NCI-H82 (cell line): Measurements from ENCODE around the gene FIGN.

Experiments
- DNase-seq: peaks from one replicate; lab custom pipeline; 2025; lab: John Stamatoyannopoulos, UW

Gene FIGN

DNA sequence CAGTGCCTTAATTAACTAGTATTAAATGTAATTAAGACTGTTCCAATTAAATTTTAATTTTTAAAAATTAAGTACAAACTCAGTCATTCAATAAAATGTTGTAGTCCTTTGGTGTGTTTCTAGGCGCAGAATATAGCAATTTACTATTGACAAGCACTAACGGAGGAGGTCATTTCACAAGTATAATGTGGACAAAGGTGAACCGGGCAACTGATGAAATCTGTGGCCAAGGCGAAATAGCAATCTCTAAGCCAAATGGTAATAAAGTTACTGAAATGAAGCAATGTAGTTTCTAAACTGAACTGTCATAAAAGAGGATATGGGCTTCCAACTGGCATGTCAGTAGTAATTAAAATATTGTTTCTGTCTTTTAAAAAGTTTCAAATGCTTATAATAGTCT, 27.5 kb downstream of the FIGN start:
- DNase-seq: no peak

DNA sequence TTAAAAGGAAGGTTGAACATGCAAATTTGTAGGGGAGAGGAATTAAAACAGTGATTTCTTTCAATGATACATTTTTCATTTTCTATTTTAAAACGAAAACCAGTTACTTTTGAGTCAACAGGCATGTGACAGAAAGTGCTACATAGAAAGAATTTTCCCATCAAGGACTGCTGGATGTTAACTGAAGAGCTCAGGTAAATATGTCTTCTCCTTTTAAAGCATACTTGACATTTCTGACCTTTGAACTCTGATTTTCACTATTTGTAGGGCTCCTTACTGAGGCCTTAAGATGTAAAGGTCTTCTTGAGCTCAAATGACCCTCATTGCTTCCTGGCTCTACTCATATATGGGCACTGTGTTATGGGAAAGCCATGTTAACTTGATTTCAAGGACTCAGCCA, 32.4 kb downstream of the FIGN start:
- DNase-seq: no peak

DNA sequence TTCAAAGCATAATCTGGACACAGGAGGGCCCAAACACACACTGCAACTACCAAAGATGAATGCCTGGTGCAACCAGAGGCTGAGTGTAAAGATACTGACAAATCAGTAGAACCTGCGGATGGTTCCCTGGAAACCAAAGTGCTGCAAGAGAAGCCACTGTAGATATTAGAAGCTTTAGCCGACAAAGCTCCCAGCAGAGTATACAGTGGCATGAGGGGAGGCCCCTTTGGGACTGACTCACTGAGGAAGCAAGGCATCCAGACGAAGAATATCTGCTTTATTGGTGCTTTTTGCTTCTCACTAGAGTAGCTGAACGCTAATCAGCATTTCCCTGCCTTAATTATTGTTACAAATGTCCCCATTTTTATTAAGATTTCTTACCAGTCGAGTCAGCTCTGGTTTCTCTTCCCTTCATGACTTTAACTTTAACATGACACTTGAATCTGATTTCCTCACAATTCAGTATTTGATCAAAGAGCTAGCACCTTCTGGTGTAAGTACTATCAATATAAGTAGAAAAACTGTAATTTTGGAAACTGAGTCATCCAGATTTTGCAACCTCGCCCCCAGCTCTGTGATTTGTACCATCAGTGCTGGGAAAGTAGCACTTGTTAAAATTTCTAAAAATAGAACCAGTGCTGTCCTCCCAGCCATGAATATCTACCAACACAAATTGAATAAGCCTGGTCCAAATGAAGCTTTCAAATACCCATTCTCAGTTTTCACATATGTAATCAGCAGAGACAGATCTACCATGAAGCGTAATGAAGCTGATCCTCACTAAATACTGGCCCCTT, 34.2 kb downstream of the FIGN start:
- DNase-seq: no peak

DNA sequence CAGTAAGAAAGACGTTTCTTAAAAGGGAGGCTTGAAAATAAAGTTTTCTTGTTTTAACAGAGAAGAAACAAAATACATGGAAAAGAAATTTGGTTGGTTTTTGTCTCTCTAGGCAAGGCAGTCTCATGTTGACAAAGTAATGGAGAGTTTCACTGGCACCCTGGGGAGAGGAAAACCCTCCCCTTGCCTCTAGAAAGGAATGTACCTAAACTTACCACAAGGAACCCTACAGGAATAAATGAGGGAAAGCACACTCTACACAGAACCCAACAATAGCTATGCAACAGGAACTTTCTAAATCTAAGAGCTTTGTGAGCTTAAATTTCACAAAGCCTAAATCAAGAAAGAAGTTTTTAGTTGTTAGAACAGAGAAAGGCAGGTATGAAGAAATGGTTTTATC, 37.0 kb downstream of the FIGN start:
- DNase-seq: no peak

DNA sequence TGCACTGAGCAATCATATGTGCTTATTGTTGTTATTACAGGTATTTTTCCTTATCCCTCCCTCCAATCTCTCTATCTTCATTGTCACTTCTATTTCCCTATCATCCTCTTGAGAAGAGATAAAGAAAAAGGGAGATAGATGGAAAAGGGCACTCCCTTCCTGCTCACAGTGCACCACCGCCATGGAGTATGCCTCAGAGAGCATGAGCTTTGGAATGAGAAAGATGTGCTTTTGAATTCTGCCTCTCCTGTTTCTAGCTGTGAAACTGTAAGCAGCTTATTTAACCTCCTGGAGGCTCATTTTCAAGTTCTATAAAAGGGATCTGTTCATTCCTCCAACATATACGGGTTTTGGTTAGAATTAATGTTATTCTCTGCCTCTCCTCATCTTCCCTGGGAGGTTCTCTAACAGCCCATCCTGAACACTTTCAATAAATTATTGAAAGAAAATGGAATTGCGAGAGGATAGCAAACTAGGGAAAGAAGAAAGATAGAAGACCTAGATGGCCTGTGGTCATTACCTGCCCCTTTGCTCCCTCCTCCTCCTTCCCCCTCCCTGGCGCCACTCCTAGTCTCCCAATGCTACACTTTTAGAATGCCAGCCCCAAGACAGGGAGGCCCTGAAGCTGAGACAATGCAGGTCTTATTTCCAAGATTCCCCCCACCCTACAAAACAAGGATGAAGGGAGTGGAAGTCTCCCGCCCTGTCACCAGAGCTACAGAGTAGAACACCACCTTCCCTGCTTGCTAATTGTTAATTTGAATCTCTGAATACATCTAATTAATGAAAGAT, 37.8 kb downstream of the FIGN start:
- no peak for DNase-seq

DNA sequence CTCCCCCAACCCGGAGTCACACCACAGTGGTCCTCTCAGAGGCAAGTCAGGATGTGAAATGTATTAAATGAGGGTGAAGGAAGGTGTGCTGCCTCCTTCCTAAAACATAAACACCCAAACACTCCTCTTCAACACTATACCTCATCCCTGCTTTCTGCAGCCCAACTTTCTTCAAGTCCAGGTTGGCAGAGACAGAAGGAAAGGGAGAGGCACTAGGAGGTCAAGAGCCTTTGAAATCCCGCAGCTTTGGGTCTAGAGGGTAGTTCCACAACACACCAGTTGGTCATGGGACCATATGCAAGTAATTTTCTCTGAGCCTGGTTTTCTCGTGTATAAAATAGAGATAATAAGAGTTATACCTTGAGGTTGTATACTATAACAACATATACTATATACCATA, 38.4 kb downstream of the FIGN start:
- DNase-seq: no peak

DNA sequence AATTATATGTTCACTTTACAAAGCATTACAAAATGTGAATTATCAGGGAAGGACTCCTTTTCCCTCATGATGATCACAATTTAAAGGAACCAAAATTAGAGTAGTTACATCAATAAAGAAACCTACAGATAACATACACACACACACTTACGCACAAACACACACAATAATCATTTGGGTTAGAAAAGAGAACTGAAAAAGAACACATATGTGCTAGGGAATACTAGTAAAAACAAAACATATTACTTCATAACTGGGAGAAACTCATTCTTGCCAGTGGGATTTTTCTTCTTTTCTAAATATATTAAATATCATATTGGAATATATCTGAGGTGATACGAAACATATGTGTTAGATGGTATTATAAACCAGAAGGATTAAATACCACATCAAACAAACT, 42.3 kb downstream of the FIGN start:
- DNase-seq: no peak

DNA sequence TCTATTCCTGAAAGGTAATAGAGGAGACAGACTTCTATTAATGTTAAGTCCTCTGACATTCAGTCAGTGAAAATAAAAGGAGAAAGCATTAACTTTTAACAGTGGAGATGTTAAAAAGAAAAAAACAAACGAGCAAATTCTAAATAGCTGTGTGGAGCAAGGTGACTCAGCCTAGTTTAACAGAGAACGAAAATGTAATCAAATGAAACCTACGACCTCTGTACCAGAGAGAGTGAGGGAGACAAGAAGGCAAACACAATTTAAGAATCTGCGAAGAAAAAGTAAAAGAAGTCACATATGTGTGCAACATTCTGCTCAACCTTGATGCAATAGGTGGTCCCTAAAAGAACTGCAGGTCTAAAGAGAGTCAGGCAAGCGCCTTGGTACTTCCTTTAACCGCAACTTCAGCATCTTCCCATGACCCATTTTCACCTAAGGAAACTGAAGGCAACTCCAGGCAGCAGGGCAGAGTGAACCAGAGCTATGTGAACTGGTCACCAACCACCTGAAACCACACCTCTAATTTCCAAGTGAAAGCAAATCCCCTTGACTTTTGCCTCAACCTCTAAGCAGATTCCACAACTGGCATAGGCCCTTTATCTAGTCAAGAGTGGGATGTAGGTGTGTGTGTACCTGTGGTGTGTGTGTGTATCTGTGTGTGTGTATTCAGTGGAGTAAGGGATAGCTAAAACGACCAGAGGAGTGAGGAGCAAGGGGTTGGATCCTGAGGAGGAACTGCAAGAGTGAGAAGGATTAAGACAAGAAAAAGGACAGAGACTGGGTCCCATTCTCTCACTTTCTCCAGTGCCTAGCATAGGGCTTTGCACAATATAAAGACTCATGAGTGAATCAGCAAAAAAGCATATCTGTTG, 43.0 kb downstream of the FIGN start:
- DNase-seq: no peak

DNA sequence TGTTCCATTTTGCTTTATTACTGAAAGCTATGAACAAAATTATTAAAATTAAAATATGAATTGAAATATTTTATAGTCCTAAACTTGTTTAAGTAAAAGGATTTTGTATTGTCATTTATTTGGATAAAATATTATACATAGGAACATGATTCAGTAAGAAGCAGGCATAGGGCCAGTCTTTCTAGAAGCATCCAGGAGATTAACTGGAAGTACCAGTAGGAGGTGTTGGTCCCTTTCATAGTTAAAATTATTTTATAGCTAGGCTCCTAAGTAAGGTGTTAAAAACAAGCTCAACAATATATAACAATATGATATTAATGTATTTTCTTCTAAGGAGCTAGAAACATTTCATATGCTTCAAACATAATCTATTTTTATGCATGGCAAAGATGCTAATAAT, 43.7 kb downstream of the FIGN start:
- DNase-seq: no peak

DNA sequence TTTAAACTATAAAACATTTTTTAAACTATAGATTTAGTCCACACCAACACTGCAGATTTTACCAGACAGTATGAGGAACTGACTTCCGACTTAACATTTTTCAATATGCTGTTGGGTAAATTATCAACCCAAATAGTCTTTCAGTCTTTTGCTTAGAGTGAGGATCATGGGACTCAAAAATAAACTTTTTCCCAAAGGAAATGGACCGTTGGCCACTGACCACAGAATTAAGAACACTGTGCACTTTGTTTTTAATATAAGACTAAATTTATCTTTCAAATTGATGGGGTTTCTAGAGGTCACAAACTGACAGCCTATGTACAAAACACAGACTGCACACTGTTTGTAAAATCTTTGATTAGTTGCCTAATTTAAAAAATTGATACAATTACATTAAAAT, 44.9 kb downstream of the FIGN start:
- DNase-seq: no peak

DNA sequence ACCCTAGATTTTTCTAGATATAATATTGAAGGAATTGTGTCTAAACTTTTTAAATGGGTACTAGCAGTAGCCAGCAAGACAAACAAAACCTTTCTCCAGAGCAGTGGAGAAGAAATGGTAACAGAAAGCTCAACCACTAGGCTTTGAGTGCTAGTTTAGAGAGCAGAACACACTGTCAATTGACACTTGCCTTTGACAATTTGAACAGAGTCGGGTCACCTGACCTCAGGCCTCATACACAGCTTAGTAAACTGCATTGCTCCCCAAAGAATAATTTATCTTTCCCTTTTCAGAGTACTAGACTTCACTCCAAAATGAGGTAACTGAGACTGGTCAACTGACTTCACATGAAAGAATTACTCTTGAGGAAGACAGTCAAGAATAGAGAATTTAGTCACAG, 48.6 kb downstream of the FIGN start:
- no peak for DNase-seq

DNA sequence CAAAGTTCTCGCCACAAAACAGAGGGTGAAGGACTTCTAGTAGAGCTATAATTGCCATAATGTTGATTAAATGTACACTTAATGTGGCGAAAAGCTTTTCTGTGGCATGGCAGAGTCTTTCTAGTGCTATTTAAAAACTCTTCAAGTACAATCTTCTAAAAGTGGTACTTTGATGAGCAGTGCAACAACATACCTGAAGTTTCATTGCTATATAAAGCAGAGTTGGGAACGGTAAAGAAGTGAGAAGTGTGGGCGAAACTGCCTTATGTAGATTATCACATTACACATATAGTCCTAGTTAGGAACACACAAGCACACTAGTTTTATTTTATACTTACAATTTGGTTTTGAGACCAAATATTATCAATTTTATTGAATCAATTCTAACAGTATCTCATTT, 49.5 kb downstream of the FIGN start:
- DNase-seq: no peak

DNA sequence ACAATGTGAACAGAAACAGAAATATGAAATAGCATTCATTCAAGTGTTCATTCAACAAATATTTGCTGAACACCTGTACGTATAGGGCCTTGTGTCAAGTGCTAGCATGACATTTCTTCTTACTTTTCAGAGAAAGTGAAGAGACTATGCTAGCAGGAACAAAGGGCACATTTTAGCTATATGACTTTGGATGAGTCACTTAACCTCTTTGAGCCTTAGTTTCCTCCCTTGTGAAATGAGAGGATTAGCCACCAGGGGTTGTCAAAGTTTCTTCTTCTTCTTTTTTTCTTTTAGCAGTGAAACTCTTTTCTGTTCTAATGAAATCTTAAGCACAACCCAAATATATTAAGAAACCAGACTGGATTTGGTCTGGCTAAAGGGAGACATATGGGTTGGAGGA, 53.1 kb downstream of the FIGN start:
- DNase-seq: no peak

DNA sequence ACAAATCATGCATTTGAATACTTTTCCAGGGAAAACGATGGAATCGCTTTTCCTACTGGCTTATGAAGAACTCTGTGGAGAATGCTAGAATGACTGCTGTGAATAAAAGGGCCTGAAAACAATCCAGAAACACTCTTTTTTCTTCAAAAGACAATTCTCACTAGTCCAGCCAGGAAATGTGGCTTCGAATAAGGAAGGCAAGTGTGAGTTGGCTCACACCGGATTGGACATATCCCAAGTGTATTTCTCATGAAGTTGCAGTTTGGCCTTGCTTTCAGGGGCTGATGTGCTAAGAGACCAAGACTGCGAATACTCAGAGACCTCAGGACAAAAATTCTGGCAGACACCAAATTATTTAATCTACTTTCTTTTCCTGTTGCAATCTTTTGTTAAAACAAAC, 54.1 kb downstream of the FIGN start:
- DNase-seq: no peak

DNA sequence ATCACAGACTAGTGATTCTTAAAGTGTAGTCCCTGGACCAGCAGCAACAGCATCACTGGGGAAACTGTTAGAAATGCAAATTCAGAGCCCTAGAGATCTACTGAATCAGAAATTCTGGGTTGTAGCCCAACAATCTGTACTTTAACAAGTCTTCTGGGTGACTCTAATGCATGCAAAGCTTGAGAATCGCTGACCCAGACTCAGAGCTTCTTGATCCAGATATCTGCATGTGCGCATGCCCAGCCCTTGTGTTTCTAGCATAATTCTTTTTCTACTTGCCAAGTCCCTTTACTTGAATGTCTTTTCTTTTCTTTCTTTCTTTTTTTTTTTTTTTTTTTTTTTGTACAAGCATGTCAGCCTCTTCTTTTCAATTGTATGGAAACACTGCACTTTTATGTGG, 60.4 kb downstream of the FIGN start:
- no peak for DNase-seq

DNA sequence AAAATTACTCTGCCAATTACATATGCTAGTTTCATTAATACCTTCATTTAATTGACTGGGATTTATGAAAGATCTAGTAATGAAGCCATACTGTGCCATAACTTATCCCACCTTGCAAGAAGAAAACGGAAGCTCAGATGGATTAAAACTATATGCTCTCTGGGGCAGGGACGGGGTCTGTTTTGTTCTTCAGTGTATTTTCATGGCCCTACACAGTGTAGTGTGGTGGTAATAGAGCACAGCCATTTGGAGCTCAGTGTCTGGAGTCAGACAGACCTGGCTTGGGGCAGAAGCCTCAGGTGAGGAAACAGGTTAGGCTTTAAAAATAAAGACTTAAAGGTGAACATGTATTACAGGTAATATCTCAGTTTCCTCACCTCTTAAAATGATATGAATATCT, 62.3 kb downstream of the FIGN start:
- no peak for DNase-seq

DNA sequence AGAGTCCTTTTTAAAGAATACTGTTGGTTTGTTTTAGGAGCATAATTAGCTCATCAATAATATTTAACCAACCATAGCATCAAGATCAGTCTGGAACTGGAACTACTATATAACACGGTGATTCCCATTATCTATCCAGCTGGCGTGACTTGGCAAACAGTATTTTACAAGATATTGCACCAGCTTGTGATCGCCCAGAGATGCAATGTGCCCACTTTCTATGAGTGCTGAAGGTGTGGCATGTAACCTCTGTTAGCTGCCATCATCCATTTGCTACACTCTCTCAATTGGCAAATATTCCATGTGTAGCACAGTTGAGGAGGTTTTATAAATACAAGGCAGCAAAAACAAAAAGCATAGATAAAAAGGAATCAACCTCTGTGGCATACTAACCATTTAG, 64.9 kb downstream of the FIGN start:
- DNase-seq: no peak

DNA sequence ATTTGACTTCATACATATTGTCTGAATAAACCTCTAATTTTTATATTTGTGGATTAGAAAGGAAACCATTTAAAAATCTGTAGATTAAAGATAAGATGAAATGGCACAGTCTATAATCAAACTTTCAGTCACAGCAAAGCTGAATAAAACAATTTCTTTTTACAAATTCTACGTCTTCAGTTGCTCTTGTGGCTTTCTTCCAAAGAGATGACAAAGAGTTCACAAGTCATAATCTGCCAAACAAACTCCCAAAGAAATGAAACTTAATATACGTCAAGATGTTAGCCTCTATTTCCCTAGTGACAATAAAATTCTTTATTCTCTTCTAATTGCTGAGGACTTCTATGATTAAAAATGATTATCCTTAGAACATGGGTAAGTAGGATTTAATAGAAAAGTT, 66.3 kb downstream of the FIGN start:
- no peak for DNase-seq

DNA sequence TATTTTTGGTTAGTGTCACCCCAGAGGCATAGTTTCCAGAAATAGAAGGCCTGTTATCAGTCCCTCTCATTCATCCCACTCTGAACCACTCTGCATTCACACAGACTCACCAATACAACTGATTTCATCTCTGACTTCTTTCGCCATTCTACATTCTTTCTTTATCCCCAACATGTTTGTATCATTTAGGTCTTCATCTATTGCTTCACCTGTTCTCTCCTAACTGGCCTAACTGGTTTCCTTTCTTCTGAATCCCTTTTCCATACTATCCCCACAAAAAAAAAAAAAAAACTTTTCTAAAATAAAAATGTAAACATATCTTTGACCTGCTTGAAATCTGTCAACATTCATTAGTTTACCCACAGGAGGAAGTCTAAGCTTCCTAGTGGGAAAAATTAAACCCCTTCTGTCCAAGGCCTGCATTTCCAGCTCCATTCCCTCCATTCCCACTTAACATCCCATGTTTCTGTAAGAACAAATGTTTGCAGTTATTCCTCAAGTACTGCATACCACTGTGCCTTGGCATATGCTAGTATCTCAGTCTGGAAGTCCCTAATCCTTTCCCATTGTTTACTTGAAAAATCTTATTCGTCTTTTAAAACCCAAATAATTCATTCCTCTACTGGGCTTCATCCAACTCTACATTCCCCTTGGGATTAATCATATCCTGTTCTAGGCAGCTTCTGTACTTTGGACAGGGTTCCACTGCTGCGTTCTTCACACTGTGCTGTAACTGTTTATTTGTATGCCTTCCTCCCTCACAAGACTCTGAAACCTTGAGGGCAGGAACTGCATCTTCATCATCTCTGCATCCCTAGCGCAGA, 68.5 kb downstream of the FIGN start:
- DNase-seq: no peak

DNA sequence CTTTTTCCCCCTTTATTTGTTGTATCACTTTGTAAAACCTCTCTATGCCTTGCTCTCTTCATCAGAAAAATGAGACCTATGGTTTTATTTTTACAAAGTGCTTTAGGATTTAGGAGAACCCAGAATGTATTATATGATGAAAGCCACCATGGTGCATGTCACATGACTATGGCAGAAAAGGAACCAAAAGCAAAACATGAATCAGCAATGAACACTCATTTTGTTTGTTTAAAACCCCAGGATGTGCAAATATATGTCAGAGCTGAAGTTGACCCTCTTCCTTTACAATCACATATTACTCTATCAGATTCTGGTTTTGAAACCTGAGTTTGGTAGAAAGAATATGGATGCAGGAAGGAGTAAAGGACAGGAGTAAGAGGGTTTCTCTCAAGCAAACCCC, 70.0 kb downstream of the FIGN start:
- DNase-seq: no peak

DNA sequence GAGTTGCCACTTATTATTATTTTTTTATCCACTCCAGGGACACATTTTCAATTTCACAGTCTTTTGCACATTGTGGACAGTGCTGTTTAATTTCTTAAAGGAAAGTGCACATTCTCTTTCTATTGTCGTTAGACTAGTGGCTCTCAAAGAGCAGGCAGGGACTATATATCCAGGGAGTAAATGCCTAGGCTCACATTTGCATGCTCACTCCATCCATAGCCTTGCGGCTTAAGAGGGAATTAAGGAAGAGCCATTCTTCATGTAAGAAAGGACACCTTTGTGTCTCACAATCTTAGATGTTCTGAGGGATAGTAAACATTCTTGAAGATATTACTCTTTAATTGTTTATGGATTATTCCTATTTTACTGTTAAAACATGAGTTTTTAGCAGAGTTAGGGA, 70.8 kb downstream of the FIGN start:
- DNase-seq: no peak

DNA sequence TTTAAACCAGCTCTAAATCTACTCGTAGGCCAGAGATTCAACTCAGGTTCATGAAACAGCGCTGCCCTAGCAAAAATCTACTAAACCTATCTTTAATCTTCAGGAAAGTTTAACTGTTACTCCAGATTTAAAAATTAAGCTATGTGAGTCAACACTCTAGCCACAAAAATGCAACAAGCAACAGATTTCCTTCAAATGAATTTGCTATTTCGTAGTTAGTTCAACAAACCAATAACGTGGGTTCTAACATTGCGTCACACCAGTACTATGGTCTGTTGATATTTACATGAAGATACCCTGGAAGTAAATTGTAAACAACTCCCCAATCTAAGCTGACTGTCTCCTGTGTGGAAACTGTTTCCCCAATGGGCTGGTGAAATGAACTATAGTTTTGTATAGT, 71.2 kb downstream of the FIGN start:
- no peak for DNase-seq
